GM23338 (cell line): ENCODE results near the gene CMTM6. TPM values are rescaled to one million over a fixed set of nuclear protein-coding genes. Genes with fewer than 3 reads are reported as not detected.

Experiments used
- ATAC-seq: fragments of 200-7000 bp; cut with Tn5 transposase; 3 replicates; pipeline ENCODE4 v1.9.1; 2020
- DNase-seq: peaks from one replicate; pipeline ENCODE4 v3.0.0-alpha.2; 2015; ENCODE audit warnings: low spot score
- H2AFZ ChIP-seq: fragments of 200-600 bp; sonication (generic); 2 replicates; pipeline ENCODE4 v1.8.0; 2016; ENCODE audit warnings: antibody characterized with exemption, mild to moderate bottlenecking, moderate library complexity
- H3F3A ChIP-seq: fragments of 200-600 bp; sonication (generic); replicated peaks from 2 replicates; pipeline ENCODE4 v1.8.0; 2017; ENCODE audit warnings: antibody characterized with exemption, mixed run types, low read depth
- H3K27ac ChIP-seq: fragments of 200-600 bp; sonication (generic); 2 replicates; pipeline ENCODE4 v1.6.1; 2016; ENCODE audit warnings: low read depth
- H3K27me3 ChIP-seq: fragments of 200-600 bp; sonication (generic); 2 replicates; pipeline ENCODE4 v1.8.0; 2016; ENCODE audit warnings: mild to moderate bottlenecking, mixed run types, moderate library complexity; ENCODE audit not compliant: insufficient read depth
- H3K36me3 ChIP-seq: fragments of 200-600 bp; sonication (generic); 2 replicates; pipeline ENCODE4 v1.8.0; 2016; ENCODE audit warnings: mild to moderate bottlenecking; ENCODE audit not compliant: insufficient read depth
- H3K4me1 ChIP-seq: fragments of 200-600 bp; sonication (generic); 2 replicates; pipeline ENCODE4 v1.8.0; 2016; ENCODE audit warnings: mild to moderate bottlenecking, moderate library complexity; ENCODE audit not compliant: insufficient read depth
- H3K4me2 ChIP-seq: fragments of 200-600 bp; sonication (generic); 2 replicates; pipeline ENCODE4 v1.7.1; 2017; ENCODE audit warnings: mixed run types
- H3K4me3 ChIP-seq: fragments of 200-600 bp; sonication (generic); 2 replicates; pipeline ENCODE4 v1.6.1; 2016; ENCODE audit warnings: mixed run types
- H3K79me2 ChIP-seq: fragments of 200-600 bp; sonication (generic); replicated peaks from 2 replicates; pipeline ENCODE4 v1.8.0; 2017; ENCODE audit warnings: mild to moderate bottlenecking; ENCODE audit not compliant: insufficient read depth
- H3K9me2 ChIP-seq: fragments of 200-600 bp; sonication (generic); 2 replicates; pipeline ENCODE4 v1.8.0; 2017; ENCODE audit not compliant: insufficient read depth
- H4K20me1 ChIP-seq: fragments of 200-600 bp; sonication (generic); replicated peaks from 2 replicates; pipeline ENCODE4 v1.8.0; 2017; ENCODE audit warnings: mild to moderate bottlenecking; ENCODE audit not compliant: insufficient read depth
- H3K27ac Mint-ChIP-seq: 2 replicates; pipeline ENCODE4 v1.8.0; 2020; ENCODE audit warnings: inconsistent platforms, mild to moderate bottlenecking, moderate library complexity, mixed read lengths
- H3K27me3 Mint-ChIP-seq: 3 replicates; pipeline ENCODE4 v1.8.0; 2022; ENCODE audit warnings: low read depth, mild to moderate bottlenecking, moderate library complexity, mixed read lengths, inconsistent platforms; ENCODE audit not compliant: insufficient read depth, poor library complexity
- H3K36me3 Mint-ChIP-seq: 3 replicates; pipeline ENCODE4 v1.8.0; 2021; ENCODE audit warnings: low read depth, mild to moderate bottlenecking, inconsistent platforms, moderate library complexity, mixed read lengths
- H3K4me1 Mint-ChIP-seq: 3 replicates; pipeline ENCODE4 v1.8.0; 2020; ENCODE audit warnings: mild to moderate bottlenecking, inconsistent platforms, mixed read lengths
- H3K4me3 Mint-ChIP-seq: 3 replicates; pipeline ENCODE4 v1.8.0; 2021; ENCODE audit warnings: moderate library complexity, mild to moderate bottlenecking, inconsistent platforms, mixed read lengths
- H3K9me3 Mint-ChIP-seq: 3 replicates; pipeline ENCODE4 v1.8.0; 2020; ENCODE audit warnings: moderate library complexity, mild to moderate bottlenecking, inconsistent platforms, mixed read lengths
- EZH2 ChIP-seq: fragments of 200-600 bp; sonication (generic); IDR thresholded peaks from one replicate; pipeline ENCODE4 v1.8.0; 2017; ENCODE audit warnings: antibody characterized with exemption, mild to moderate bottlenecking, low read depth; ENCODE audit not compliant: unreplicated experiment
- EZH2phosphoT487 ChIP-seq: fragments of 200-600 bp; sonication (generic); IDR thresholded peaks from one replicate; pipeline ENCODE4 v1.8.1; 2018; ENCODE audit warnings: antibody characterized with exemption; ENCODE audit not compliant: unreplicated experiment
- JUNB ChIP-seq: IDR thresholded peaks from one replicate; pipeline ENCODE4 v1.6.1; 2016; ENCODE audit warnings: antibody characterized with exemption; ENCODE audit not compliant: unreplicated experiment
- NANOG ChIP-seq: IDR thresholded peaks from 2 replicates; pipeline ENCODE4 v1.6.1; 2016; ENCODE audit warnings: antibody characterized with exemption, borderline replicate concordance
- POLR2AphosphoS5 ChIP-seq: IDR thresholded peaks from 2 replicates; pipeline ENCODE4 v1.6.1; 2016; ENCODE audit warnings: antibody characterized with exemption, low read depth
- STAT1 ChIP-seq: IDR thresholded peaks from one replicate; pipeline ENCODE4 v1.6.1; 2016; ENCODE audit warnings: antibody characterized with exemption; ENCODE audit not compliant: unreplicated experiment
- polyA plus RNA-seq: library from polyadenylated mRNA; unstranded; fragments of >200 nt; fragmentation: Nextera tagmentation; extraction: Ambion mirVana; gene quantifications from 2 replicates; pipeline ENCODE4 v1.2.1, GENCODE V29; 2016
- total RNA-seq: library from RNA; depleted of rRNA; stranded (reverse); fragments of >200 nt; shearing (Covaris generic); gene quantifications from 2 replicates; pipeline ENCODE4 v1.2.3, GENCODE V29; 2014
- TF ChIP-seq, protein P1 (sequence below), 2 experiments: fragments of 200-600 bp in 1 of 2; sonication (generic) in 1 of 2; conservative IDR thresholded peaks; 2 replicates each; pipeline versions ENCODE4 v1.5.1 to v1.6.1; 2016 to 2017; ENCODE audit warnings: antibody characterized with exemption in 2 of 2, low read depth in 2 of 2, mild to moderate bottlenecking in 2 of 2, moderate library complexity in 1 of 2
- TF ChIP-seq, protein P2 (sequence below): IDR thresholded peaks from one replicate; pipeline ENCODE4 v1.6.1; 2018; ENCODE audit warnings: antibody characterized with exemption; ENCODE audit not compliant: unreplicated experiment

The CMTM6 gene
- total and polyA plus RNA-seq, 2 experiments from 2014 or later = 42.3 to 123 TPM

DNA sequence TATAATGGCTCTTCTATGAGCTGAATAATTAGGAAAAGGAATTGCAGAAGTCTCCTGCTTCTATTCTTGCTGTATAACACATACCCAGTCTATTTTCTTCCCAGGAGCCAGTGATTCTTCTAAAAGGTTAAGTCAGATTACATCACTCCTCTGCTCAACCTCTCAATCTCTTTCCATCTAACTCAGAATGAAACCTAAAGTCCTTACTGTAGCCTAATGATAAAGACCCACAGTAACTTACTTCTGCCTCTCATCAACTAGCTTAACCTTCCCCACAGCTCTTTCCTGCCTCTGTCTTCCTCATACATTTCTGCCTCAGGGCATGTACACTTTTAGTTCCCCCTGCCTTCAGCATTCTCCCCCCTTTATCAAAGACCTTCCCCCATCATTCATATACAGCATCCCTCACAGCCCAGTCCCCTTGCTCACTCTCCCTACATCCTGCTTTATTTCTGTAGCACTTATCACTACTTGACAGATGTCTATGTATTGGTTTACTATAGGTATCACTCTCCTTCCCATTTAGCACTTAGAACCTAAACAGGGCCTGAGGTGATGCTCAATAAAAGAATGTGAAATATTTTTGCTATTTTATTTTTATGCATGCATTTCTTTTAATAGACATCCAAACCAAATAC is 28.5 kb upstream of the CMTM6 start (continued):
- TF ChIP-seq POLR2AphosphoS5 = no peak
- TF ChIP-seq NANOG = no peak
- TF ChIP-seq, protein P1, sequence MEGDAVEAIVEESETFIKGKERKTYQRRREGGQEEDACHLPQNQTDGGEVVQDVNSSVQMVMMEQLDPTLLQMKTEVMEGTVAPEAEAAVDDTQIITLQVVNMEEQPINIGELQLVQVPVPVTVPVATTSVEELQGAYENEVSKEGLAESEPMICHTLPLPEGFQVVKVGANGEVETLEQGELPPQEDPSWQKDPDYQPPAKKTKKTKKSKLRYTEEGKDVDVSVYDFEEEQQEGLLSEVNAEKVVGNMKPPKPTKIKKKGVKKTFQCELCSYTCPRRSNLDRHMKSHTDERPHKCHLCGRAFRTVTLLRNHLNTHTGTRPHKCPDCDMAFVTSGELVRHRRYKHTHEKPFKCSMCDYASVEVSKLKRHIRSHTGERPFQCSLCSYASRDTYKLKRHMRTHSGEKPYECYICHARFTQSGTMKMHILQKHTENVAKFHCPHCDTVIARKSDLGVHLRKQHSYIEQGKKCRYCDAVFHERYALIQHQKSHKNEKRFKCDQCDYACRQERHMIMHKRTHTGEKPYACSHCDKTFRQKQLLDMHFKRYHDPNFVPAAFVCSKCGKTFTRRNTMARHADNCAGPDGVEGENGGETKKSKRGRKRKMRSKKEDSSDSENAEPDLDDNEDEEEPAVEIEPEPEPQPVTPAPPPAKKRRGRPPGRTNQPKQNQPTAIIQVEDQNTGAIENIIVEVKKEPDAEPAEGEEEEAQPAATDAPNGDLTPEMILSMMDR (conservative IDR thresholded peaks at IDR 0.05; ENCODE audit: low read depth in 2 of 2) = no peak
- no peak for TF ChIP-seq JUNB

DNA sequence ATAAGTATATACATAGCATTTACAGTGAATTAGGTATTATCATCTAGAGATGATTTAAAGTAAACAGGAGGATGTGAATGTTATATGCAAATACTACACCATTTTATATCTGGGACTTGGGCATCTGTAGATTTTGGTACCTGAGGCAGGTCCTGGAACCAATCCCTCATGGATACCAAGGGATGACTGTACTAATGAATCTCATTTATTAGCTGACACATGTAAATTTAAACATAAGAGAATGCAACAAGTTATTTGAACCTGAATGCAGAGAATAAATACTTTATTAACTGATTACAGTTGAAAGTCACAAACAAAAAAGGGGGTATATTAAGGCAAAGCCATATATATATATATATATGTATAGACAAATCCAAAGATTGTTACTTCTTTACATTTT is 23.1 kb upstream of the CMTM6 start:
- Mint-ChIP-seq H3K27ac (no peak overlapping the region), H3K27me3 (no peaks in the 10 kb centered on the region), H3K9me3 (peaks cover 3% of the 10 kb centered on the region; the same call in 1 of the 3 replicates), H3K4me3 (no peak overlapping the region), H3K36me3 (peaks cover 56% of the 10 kb centered on the region), H3K4me1 (no peaks in the 10 kb centered on the region)
- H3K27ac ChIP-seq = no peak overlapping the region
- peaks cover 44% of the 10 kb centered on the region for H3K36me3 ChIP-seq
- H3K4me1 ChIP-seq = no peaks in the 10 kb centered on the region
- H3K4me3 ChIP-seq = no peak overlapping the region
- no peak overlapping the region for H3K4me2 ChIP-seq
- ATAC-seq (no peak), DNase-seq (no peak)
- TF ChIP-seq POLR2AphosphoS5 (no peak), EZH2phosphoT487 (no peak), EZH2 (no peak), NANOG (no peak), JUNB (no peak), STAT1 (no peak)
- TF ChIP-seq, protein P2, sequence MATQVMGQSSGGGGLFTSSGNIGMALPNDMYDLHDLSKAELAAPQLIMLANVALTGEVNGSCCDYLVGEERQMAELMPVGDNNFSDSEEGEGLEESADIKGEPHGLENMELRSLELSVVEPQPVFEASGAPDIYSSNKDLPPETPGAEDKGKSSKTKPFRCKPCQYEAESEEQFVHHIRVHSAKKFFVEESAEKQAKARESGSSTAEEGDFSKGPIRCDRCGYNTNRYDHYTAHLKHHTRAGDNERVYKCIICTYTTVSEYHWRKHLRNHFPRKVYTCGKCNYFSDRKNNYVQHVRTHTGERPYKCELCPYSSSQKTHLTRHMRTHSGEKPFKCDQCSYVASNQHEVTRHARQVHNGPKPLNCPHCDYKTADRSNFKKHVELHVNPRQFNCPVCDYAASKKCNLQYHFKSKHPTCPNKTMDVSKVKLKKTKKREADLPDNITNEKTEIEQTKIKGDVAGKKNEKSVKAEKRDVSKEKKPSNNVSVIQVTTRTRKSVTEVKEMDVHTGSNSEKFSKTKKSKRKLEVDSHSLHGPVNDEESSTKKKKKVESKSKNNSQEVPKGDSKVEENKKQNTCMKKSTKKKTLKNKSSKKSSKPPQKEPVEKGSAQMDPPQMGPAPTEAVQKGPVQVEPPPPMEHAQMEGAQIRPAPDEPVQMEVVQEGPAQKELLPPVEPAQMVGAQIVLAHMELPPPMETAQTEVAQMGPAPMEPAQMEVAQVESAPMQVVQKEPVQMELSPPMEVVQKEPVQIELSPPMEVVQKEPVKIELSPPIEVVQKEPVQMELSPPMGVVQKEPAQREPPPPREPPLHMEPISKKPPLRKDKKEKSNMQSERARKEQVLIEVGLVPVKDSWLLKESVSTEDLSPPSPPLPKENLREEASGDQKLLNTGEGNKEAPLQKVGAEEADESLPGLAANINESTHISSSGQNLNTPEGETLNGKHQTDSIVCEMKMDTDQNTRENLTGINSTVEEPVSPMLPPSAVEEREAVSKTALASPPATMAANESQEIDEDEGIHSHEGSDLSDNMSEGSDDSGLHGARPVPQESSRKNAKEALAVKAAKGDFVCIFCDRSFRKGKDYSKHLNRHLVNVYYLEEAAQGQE = no peak
- TF ChIP-seq, protein P1 (conservative IDR thresholded peaks at IDR 0.05; ENCODE audit: low read depth in 2 of 2) = no peak
- H2AFZ ChIP-seq = no peak overlapping the region
- H3K79me2 ChIP-seq = no peaks in the 10 kb centered on the region
- no peaks in the 10 kb centered on the region for H4K20me1 ChIP-seq
- H3F3A ChIP-seq = no peaks in the 10 kb centered on the region; the same call in 1 of the 2 replicates
- no peaks in the 10 kb centered on the region for H3K9me2 ChIP-seq
- H3K27me3 ChIP-seq = no peaks in the 10 kb centered on the region
